Non-pigmented ciliary epithelial cell (primary cell): ENCODE results near the gene MFGE8.
A peak's percentile ranks its signal among the peaks of the same experiment; 100 is the strongest.

Source experiments
- DNase-seq: peaks from one replicate; pipeline ENCODE4 v3.0.0-alpha.2; 2010; ENCODE audit warnings: low read depth

The MFGE8 gene

DNA sequence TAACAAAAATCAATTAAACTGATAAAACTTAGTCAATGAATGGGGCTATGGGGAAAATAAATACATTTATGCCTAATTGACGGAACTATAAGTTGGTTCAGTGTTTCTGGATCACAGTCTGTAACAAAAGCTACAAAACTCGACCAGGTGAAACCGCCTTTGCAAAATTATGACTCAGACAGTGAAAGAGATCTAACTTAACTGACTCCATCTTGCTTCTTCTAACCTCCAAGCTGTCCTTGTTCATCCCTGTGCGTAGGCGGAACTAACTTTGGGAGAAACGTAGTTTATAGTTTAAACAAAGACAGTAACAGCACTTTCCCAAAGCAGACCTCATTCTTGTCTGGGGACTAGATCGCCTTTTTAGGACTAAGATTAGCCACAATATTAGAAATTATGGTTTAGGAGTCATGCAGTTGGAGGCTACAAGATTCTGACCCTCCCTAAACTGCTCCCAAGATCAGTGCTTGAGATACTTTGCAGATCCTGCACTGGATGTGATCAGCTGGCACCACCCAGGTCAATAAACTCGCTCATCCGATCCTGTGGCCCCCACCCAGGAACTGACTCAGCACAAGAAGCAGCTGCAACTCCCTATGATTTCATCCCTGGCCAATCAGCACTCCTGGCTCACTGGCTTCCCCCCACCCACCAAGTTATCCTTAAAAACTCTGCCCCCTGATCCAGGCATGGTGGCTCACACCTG is 7.2 kb upstream of the MFGE8 start:
- no peak for DNase-seq

DNA sequence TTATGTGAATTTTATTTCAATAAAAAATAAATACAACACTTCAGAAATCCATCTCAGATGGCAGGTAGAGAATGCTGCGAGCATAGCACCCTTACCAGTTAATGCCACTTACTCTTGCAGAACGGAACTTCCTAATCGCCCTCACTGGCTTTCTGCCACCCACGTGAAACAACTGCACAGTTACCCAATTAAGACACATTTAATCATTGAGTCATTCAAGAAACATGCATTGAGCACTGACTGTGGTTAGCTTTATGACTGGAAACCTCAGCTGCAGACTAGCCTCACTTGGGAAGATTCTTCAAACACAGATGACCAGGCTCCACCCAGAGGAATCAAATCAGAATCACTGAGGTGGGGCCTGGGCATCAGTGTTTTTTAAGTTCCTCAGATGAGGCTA is 5.6 kb upstream of the MFGE8 start:
- DNase-seq, result peak; percentile 96

- no peak for DNase-seq
Measured at GRCh38 chr15:88917760-88918159, 4.6 kb upstream of the MFGE8 start.

DNA sequence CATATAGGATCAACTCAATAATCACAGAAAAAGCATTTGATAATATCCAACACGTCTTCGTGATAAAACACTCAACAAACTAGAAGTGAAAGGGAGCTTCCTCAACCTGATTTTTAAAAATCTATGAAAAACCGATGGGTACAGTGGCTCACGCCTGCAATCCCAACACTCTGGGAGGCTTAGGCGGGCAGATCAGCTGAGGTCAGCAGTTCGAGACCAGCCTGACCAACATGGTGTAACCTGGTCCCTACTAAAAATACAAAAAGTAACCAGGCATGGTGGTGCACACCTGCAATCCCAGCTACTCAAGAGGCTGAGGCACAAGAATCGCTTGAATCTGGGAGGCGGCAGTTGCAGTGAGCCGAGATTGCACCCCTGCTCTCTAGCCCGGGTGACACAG is 2.2 kb upstream of the MFGE8 start:
- no peak for DNase-seq

DNA sequence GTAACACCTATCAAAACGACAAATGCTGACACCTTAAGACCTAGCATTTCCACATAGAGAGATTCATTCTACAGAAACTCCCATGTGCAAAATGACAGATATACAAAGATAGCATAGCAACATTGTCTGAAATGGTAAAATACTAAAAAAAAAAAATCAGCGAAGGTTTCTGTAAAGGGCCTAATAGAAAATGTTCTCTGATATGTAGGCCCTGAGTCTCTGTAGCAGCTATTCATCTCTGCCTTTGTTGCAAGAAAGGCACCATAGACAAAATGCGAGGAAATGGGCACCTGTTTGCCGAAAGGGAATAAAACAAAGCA is 631 bp upstream of the MFGE8 start:
- DNase-seq, result no peak

DNA sequence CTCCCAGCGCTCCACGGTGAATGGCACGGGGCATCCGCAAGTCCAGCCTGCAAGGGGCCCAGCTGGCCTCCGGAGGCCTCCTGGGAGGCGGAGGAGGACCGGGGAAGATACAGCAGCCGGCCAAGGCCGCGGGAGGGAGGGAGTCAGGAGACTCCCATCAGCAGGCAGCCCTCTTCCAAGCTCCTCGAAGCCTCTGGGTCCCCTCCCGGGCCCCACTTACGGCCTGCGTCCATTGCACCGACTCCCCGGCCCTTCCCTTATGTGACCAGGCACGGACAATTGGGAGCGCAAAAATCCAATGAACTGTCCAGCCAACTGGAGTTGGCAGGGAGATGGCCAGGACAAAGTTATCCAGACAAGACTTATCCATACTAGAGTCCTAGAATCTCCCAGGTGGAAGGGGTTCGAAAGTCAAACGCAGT is 668 bp downstream of the MFGE8 start:
- DNase-seq, result no peak

- DNase-seq, result no peak
Measured at GRCh38 chr15:88911766-88912118, 1.4 kb downstream of the MFGE8 start.

- no peak for DNase-seq
Measured at GRCh38 chr15:88909956-88910831, 3.0 kb downstream of the MFGE8 start.

- DNase-seq, result no peak
Measured at GRCh38 chr15:88908697-88909621, 4.2 kb downstream of the MFGE8 start.

DNA sequence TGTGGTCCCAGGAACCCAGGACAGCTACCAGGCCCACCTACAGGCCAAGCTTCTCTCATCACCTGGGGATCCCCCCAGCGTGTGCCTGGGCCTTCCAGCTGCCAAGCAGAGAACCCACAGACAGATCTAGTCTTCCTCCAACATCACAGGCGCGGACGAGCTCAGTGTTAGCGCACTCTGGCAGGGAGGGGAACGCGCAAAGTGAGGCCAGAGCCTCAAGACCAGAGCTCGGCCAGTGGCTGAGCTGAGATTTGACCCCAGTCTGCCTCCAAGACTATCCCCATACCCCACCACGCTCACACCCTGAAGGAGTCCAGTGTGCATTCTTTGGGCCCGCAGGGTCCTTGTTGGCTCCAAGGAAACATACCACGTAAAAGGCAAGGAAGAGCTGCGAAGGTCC is 5.1 kb downstream of the MFGE8 start:
- no peak for DNase-seq

- no peak for DNase-seq
Measured at GRCh38 chr15:88907111-88907510, 6.1 kb downstream of the MFGE8 start.

GRCh38 chr15:88906551-88906950 is 6.6 kb downstream of the MFGE8 start:
- no peak for DNase-seq

GRCh38 chr15:88906130-88906529 is 7.0 kb downstream of the MFGE8 start:
- DNase-seq, result no peak

DNA sequence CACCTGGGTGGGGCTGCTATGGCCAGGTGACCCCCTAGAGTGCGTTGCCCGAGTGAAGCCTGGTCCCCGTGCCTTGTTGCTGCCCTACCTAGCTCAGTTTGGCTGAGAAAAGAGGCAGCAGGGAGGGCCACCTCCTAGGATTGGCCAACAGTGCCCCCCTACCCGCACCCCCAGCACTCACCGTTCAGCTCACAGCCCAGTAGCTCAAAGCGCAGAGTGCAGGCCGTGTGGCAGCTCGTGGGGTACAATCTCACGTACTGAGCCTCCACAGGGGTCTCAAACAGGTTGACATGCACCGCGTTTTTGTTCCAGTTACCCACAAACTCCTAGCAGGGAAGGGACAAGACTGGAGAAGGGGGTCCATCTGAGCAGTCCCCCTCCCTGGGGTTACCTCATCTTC is 7.6 kb downstream of the MFGE8 start:
- DNase-seq, result no peak

DNA sequence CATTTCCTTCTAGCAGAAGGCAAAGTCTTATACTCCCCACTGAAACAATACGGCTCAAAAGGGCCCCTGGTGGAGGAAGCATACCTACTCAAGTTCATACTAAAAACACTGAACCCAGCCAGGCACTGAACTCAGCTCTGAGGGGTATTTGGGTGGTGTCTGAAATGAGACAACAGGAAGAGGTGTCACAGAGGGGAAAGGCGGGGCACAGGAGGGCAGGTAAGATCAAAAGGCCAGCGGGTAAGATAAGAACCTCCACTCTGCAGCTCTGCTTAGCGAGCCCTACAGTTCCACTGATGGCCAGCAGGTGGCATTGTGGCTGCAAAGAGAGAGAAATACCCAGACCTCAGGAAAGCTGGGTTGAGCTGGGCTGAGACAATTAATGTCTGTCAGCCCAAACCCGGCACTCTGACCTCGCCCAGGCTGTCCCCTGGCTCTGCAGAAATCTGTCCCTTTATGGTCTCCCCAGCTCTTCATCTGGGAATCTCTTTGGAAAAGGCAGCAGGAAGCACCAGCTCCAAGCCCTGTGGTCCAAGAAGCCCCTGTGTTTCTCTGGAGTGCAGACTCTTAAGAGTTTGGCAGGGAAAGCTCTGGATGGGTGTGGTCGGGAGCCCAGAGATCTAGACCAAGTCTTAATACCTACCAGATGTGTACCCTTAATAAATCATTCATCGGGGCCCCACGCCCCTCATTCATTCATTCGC is 8.4 kb downstream of the MFGE8 start:
- no peak for DNase-seq

- no peak for DNase-seq
Measured at GRCh38 chr15:88904257-88904623, 8.9 kb downstream of the MFGE8 start.

DNA sequence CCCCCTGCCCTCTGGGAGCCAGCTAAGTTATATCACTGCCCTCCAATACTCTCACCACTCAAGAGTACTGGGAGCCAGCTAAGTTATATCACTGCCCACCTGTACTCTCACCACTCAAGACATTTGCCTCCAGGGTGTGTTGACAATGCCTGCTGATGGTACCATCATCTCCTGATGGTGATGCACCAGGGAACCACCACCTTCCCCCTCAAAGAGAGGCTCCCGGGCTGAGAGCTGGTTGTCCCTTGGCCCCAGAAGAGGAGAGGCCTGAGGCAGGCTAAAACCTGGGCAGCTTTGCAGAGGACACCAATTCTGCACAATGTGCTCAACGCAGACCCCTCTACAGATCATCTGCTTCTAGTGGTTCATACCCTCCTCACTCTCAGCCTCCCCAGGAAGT is 10.3 kb downstream of the MFGE8 start:
- no peak for DNase-seq

GRCh38 chr15:88902221-88902835 is 10.9 kb downstream of the MFGE8 start:
- no peak for DNase-seq

DNA sequence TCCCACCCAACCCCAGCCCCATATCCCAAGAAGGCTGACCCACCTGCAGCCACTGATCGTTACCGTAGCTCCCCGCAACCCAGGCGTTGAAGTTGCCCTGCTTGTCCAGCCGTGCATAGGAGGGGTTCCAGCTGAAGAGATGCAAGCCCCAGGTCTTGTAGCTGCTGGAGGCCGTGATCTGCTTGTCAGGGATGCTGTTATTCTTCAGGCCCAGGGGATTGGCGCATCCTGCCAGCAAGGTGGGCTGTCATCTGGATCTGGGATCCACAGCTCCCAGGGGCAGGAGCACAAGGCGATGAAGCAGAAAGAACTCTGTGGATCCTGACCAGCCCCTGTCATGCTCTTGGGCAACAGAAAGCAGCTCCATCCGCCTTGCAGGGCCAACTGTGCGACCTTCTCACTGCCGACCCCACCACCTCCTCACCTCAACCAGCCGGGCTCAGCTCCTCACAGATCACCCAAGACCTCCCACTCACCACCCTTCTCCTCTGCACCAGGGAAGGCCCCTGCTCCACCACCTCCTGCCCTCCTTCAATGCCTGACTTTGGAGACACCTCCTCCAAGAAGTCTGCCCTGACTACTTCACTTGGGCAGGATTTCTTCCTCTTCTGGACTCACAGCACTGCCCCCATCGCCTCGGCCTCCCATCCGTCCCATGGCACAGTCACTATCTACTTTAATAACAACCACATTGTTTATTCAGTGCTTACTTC is 11.5 kb downstream of the MFGE8 start:
- no peak for DNase-seq

GRCh38 chr15:88900982-88901418 is 12.2 kb downstream of the MFGE8 start:
- no peak for DNase-seq
